Measurements from ENCODE around the gene LCTL.

DNA sequence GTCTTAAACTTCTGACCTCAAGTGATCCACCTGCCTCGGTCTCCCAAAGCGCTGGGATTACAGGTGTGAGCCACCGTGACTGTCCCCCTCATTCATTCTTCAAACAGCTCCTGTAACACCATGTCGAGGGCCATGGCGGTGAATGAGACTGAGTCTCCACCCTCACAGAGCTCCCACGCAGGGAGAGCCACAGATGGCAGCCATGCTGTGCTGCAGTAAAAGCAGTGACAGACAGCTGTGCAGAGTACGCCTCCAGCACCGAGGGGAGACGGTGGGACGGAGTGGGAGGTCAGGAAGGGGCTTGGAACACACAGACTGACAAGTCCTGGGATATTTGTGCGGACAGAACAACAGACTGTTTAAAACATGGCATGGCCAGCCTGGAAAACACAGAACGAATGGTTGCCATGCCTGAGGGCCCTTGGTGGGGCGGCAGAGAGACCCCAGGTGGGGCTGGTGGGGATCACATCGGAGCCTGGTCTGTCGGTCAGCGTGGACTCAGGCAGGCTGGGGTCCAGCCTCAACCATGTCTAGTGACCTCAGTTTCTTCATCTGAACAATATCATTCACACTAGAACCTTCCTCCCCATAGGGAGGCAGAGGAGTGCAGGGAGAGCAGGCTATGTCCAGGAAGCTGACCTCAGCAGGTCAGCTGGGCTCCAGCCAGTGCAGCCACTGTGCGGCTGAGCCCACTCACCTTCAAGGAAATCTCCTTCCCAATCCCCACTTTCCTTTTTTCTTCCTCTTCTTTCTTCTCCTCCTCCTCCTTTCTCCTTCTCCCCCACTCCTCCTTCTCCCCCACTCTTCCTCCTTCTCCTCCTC, 20.6 kb upstream of the LCTL start:
- TF ChIP-seq POLR2AphosphoS5 (IDR thresholded peaks at IDR 0.05; ENCODE audit: low read depth, low read length) = no peak
- TF ChIP-seq, protein P1, sequence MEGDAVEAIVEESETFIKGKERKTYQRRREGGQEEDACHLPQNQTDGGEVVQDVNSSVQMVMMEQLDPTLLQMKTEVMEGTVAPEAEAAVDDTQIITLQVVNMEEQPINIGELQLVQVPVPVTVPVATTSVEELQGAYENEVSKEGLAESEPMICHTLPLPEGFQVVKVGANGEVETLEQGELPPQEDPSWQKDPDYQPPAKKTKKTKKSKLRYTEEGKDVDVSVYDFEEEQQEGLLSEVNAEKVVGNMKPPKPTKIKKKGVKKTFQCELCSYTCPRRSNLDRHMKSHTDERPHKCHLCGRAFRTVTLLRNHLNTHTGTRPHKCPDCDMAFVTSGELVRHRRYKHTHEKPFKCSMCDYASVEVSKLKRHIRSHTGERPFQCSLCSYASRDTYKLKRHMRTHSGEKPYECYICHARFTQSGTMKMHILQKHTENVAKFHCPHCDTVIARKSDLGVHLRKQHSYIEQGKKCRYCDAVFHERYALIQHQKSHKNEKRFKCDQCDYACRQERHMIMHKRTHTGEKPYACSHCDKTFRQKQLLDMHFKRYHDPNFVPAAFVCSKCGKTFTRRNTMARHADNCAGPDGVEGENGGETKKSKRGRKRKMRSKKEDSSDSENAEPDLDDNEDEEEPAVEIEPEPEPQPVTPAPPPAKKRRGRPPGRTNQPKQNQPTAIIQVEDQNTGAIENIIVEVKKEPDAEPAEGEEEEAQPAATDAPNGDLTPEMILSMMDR (IDR thresholded peaks at IDR 0.05 in 2 of 3, conservative IDR thresholded peaks at IDR 0.05 in 1 of 3; ENCODE audit: borderline replicate concordance in 1 of 3, insufficient read depth in 1 of 3, low read depth in 2 of 3, low read length in 2 of 3) = no peak
- no peak for TF ChIP-seq YY1 (IDR thresholded peaks at IDR 0.05; ENCODE audit: extremely low read depth, insufficient replicate concordance, low read depth, low read length)
- TF ChIP-seq EZH2phosphoT487 (IDR thresholded peaks at IDR 0.05; ENCODE audit: borderline replicate concordance) = no peak
- no peak for TF ChIP-seq SRF (IDR thresholded peaks at IDR 0.05; ENCODE audit: low read depth)
- TF ChIP-seq RAD21 (IDR thresholded peaks at IDR 0.05; ENCODE audit: low read depth) = no peak
- TF ChIP-seq TCF7L2 (IDR thresholded peaks at IDR 0.05; ENCODE audit: borderline replicate concordance, extremely low read depth, insufficient read depth, insufficient read length) = no peak
- TF ChIP-seq EZH2 (IDR thresholded peaks at IDR 0.05) = no peak
- no peak for TF ChIP-seq POLR2A (IDR thresholded peaks at IDR 0.05; ENCODE audit: borderline replicate concordance, extremely low read depth, insufficient read depth, insufficient read length)
- TF ChIP-seq, protein P2, sequence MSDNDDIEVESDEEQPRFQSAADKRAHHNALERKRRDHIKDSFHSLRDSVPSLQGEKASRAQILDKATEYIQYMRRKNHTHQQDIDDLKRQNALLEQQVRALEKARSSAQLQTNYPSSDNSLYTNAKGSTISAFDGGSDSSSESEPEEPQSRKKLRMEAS (IDR thresholded peaks at IDR 0.05) = no peak
